Liver (tissue), 9 donors: ENCODE measurements around the gene MUC13. TPM values are rescaled to one million over a fixed set of nuclear protein-coding genes. Genes with fewer than 3 reads are reported as not detected.

Source experiments
- DNase-seq: peaks from one replicate; pipeline ENCODE4 v3.0.0-alpha.2; 2017; ENCODE audit warnings: low spot score
- H3K27ac ChIP-seq, 2 donors: one replicate each; pipeline ENCODE4 v1.7.0; 2013; ENCODE audit warnings: inconsistent platforms in 2 of 2, low read length in 2 of 2, control low read depth in 1 of 2, low read depth in 1 of 2, mild to moderate bottlenecking in 1 of 2
- H3K27me3 ChIP-seq, 4 donors: one replicate each; pipeline versions ENCODE4 v1.6.1 to v1.7.0; 2013; ENCODE audit warnings: low read length in 3 of 4, inconsistent platforms in 1 of 4, mild to moderate bottlenecking in 1 of 4, moderate library complexity in 1 of 4; ENCODE audit not compliant: control insufficient read depth in 4 of 4, insufficient read depth in 4 of 4
- H3K36me3 ChIP-seq, 4 donors: one replicate each; pipeline versions ENCODE4 v1.6.1 to v1.7.0; 2013; ENCODE audit warnings: low read length in 3 of 4, mild to moderate bottlenecking in 3 of 4, low read depth in 1 of 4, moderate library complexity in 1 of 4; ENCODE audit not compliant: control insufficient read depth in 4 of 4, insufficient read depth in 3 of 4
- H3K4me1 ChIP-seq, 4 donors: one replicate each; pipeline versions ENCODE4 v1.6.1 to v1.7.0; 2013; ENCODE audit warnings: low read length in 3 of 4, mild to moderate bottlenecking in 3 of 4, moderate library complexity in 1 of 4; ENCODE audit not compliant: control insufficient read depth in 4 of 4, insufficient read depth in 4 of 4
- H3K4me3 ChIP-seq, 3 donors: one replicate each; pipeline versions ENCODE4 v1.6.1 to v1.7.0; 2013; ENCODE audit warnings: low read length in 3 of 3, control low read depth in 1 of 3, low read depth in 1 of 3, mild to moderate bottlenecking in 1 of 3
- H3K9ac ChIP-seq, 2 donors: one replicate each; pipeline ENCODE4 v1.7.0; 2013; ENCODE audit warnings: low read length in 2 of 2, mild to moderate bottlenecking in 2 of 2, moderate library complexity in 2 of 2, control low read depth in 1 of 2, low read depth in 1 of 2
- H3K9me3 ChIP-seq, 4 donors: one replicate each; pipeline versions ENCODE4 v1.6.1 to v1.7.0; 2013; ENCODE audit warnings: low read length in 3 of 4; ENCODE audit not compliant: control insufficient read depth in 4 of 4
- ATF3 ChIP-seq: IDR thresholded peaks from 2 replicates; pipeline ENCODE4 v1.6.1; 2016; ENCODE audit warnings: antibody characterized with exemption
- EGR1 ChIP-seq, 2 donors: IDR thresholded peaks; 2 replicates each; pipeline ENCODE4 v1.6.1; 2016 to 2018; ENCODE audit warnings: antibody characterized with exemption in 2 of 2, low read depth in 2 of 2
- FOXA2 ChIP-seq: IDR thresholded peaks from 2 replicates; pipeline ENCODE4 v1.6.1; 2016; ENCODE audit warnings: antibody characterized with exemption
- GABPA ChIP-seq, 2 donors: IDR thresholded peaks in 1 of 2; conservative IDR thresholded peaks in 1 of 2; 2 replicates each; pipeline ENCODE4 v1.6.1; 2016; ENCODE audit warnings: antibody characterized with exemption in 2 of 2, mild to moderate bottlenecking in 1 of 2, moderate library complexity in 1 of 2
- HNF4A ChIP-seq, 2 donors: conservative IDR thresholded peaks; 2 replicates each; pipeline ENCODE4 v1.6.1; 2016; ENCODE audit warnings: antibody characterized with exemption in 2 of 2, mild to moderate bottlenecking in 2 of 2
- HNF4G ChIP-seq: IDR thresholded peaks from 2 replicates; pipeline ENCODE4 v1.6.1; 2016; ENCODE audit warnings: antibody characterized with exemption
- JUND ChIP-seq, 2 donors: IDR thresholded peaks; 2 replicates each; pipeline ENCODE4 v1.6.1; 2016; ENCODE audit warnings: antibody characterized with exemption in 2 of 2
- MAX ChIP-seq: IDR thresholded peaks from 2 replicates; pipeline ENCODE4 v1.6.1; 2016; ENCODE audit warnings: antibody characterized with exemption
- NR2F2 ChIP-seq: IDR thresholded peaks from 2 replicates; pipeline ENCODE4 v1.6.1; 2016; ENCODE audit warnings: antibody characterized with exemption
- RAD21 ChIP-seq, 2 donors: IDR thresholded peaks; 2 replicates each; pipeline ENCODE4 v1.6.1; 2016; ENCODE audit warnings: antibody characterized with exemption in 2 of 2, mild to moderate bottlenecking in 2 of 2
- SP1 ChIP-seq: IDR thresholded peaks from 2 replicates; pipeline ENCODE4 v1.6.1; 2018; ENCODE audit warnings: antibody characterized with exemption, mild to moderate bottlenecking
- TAF1 ChIP-seq: conservative IDR thresholded peaks from 2 replicates; pipeline ENCODE4 v1.6.1; 2016; ENCODE audit warnings: antibody characterized with exemption, mild to moderate bottlenecking
- YY1 ChIP-seq: IDR thresholded peaks from 2 replicates; pipeline ENCODE4 v1.6.1; 2016; ENCODE audit warnings: antibody characterized with exemption, mild to moderate bottlenecking
- ZBTB33 ChIP-seq: IDR thresholded peaks from 2 replicates; pipeline ENCODE4 v1.6.1; 2016; ENCODE audit warnings: antibody characterized with exemption
- WGBS: extraction: QIAGEN DNeasy Blood & Tissue Kit; methylation state at CpG from one replicate; pipeline ENCODE4 v1.1.7; 2013; 5-methylcytosine and 5-hydroxymethylcytosine counted together
- polyA plus RNA-seq, 2 donors: library from polyadenylated mRNA; stranded (reverse) in 1 of 2; unstranded in 1 of 2; fragments of 200-250 nt in 1 of 2; fragments of >200 nt in 1 of 2; fragmentation: Nextera tagmentation in 1 of 2; extraction: Ambion mirVana in 1 of 2; gene quantifications; one replicate each; pipeline versions ENCODE4 v1.2.1 to v1.2.3, GENCODE V29; 2013 to 2015
- total RNA-seq, 2 donors: library from RNA; depleted of rRNA; stranded (reverse); fragments of >200 nt; gene quantifications; one replicate each; pipeline ENCODE4 v1.2.3, GENCODE V29; 2014
- donor health status: healthy.
- donor health status: healthy.
- donor health status: healthy.
- donor health status: healthy.
- donor health status: healthy.

Gene MUC13
- total and polyA plus RNA-seq, 4 donors: under 0.01 to 0.45 TPM; not detected in 2

GRCh38 chr3:124973290-124973689 lies 38.7 kb upstream of the MUC13 start:
- H3K27me3 ChIP-seq: no peaks in the 10 kb centered on the region
- H3K9ac ChIP-seq: no peak overlapping the region
- no peaks in the 10 kb centered on the region for H3K9me3 ChIP-seq
- peaks cover 0 to 17% (median 10%) of the 10 kb centered on the region in 4 donors for H3K36me3 ChIP-seq
- no peaks in the 10 kb centered on the region for H3K4me1 ChIP-seq
- DNase-seq: no peak
- H3K27ac ChIP-seq: no peak overlapping the region
- TF ChIP-seq HNF4G (no peak), YY1 (no peak), FOXA2 (no peak), TAF1 (no peak), ATF3 (no peak), JUND (IDR thresholded peaks at IDR 0.05) (no peak), RAD21 (IDR thresholded peaks at IDR 0.05) (no peak), EGR1 (IDR thresholded peaks at IDR 0.05; ENCODE audit: low read depth in 2 of 2) (no peak)
- H3K4me3 ChIP-seq: no peak overlapping the region

GRCh38 chr3:124972457-124972856 lies 37.9 kb upstream of the MUC13 start:
- peak in 1 of 2 donors; percentile 8 for TF ChIP-seq HNF4A (conservative IDR thresholded peaks at IDR 0.05)
- TF ChIP-seq SP1: no peak
- Histone ChIP-seq H3K4me1 (no peaks in the 10 kb centered on the region), H3K36me3 (peaks cover 0 to 17% (median 10%) of the 10 kb centered on the region in 4 donors), H3K4me3 (no peak overlapping the region), H3K9me3 (no peaks in the 10 kb centered on the region), H3K27me3 (no peaks in the 10 kb centered on the region), H3K9ac (no peak overlapping the region), H3K27ac (no peak overlapping the region)
- DNase-seq: no peak
- 70% methylated on average over 3 of the region's 3 CpGs for WGBS

- TF ChIP-seq SP1: no peak
- no peak for TF ChIP-seq MAX
- TF ChIP-seq FOXA2: no peak
- TF ChIP-seq GABPA (IDR thresholded peaks at IDR 0.05 in 1 of 2, conservative IDR thresholded peaks at IDR 0.05 in 1 of 2): no peak
- TF ChIP-seq ZBTB33: no peak
- TF ChIP-seq NR2F2: no peak
These were observed 35.6 kb upstream of the MUC13 start for GRCh38 chr3:124969963-124970722.

More at GRCh38 chr3:124969963-124970722, 35.6 kb upstream of the MUC13 start:
- no peak for DNase-seq
- Histone ChIP-seq H3K9ac (no peak overlapping the region), H3K4me1 (no peaks in the 10 kb centered on the region), H3K27ac (no peak overlapping the region), H3K4me3 (no peak overlapping the region), H3K9me3 (no peaks in the 10 kb centered on the region), H3K36me3 (peaks cover 0 to 17% (median 10%) of the 10 kb centered on the region in 4 donors), H3K27me3 (no peaks in the 10 kb centered on the region)
- WGBS: 96% methylated on average over 18 of the region's 18 CpGs
